Amniotic epithelial cell (primary cell): ENCODE measurements around the gene TFF1.

ENCODE experiments used
- DNase-seq: peaks from one replicate; pipeline ENCODE4 v3.0.0-alpha.2; 2010; ENCODE audit warnings: low read depth

Gene TFF1

DNA sequence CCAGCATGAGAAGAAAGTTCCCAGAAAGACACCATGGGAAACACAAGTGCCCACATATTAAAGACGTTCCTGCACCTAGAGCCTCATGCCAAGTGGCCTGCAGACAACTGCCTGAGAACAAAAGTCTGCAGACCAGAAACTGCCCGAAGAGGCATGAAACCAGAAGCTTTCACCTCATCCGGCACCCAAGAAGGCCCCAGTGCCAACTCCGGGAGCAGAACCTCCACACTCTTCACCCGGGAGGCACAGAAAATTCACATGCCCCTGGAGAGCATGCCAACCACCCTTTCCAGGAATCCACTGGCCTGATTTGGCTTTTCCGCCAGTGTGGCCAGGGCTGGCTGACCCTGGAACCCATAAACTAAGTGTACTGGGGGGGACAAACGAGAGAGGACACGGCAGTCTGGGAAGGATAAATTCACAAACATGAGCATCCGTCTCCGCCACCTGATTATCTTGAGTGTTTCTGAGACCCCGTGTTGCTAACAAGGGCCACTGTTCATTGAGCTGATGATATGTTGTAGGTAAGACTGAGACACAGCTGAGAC is 22.3 kb downstream of the TFF1 start:
- no peak for DNase-seq

DNA sequence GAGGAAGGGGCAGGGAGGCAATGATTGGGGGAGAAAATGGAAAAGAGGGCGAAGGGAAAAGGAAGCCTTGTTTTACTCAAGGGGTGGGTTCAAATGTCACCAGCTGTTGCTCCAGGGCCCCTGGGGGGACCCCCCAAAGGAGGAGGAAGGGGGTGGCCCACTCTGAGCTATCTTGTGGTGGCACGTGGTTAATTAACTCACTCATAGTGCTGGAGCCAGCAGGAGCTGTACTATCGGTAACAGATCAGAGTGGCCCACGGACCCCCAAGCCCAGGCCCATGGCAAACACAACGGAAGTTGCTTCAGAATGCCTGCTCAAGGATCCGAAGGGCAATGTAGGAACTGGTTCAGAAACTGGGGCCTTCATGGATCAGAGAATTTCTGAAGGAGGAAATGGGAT is 22.8 kb downstream of the TFF1 start:
- no peak for DNase-seq

DNA sequence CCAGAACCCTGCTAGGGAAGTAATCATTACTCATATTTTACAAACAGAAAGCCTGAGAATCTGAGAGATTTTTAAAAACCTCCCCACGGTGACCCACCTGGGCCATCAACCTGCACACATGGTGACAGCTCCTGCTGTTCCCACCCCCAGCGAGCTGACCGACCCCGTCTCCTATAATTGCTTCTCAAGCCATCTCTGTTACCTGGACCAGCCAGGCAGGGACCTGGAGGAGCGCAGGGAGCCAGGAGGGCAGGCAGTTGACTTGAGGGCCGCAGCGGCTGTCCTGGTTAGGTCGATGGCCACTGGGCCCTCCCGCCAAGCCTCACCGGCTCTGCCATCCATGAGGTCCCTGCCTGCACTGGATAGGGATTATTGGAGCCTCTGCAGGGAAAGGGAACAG is 23.2 kb downstream of the TFF1 start:
- DNase-seq, result no peak

DNA sequence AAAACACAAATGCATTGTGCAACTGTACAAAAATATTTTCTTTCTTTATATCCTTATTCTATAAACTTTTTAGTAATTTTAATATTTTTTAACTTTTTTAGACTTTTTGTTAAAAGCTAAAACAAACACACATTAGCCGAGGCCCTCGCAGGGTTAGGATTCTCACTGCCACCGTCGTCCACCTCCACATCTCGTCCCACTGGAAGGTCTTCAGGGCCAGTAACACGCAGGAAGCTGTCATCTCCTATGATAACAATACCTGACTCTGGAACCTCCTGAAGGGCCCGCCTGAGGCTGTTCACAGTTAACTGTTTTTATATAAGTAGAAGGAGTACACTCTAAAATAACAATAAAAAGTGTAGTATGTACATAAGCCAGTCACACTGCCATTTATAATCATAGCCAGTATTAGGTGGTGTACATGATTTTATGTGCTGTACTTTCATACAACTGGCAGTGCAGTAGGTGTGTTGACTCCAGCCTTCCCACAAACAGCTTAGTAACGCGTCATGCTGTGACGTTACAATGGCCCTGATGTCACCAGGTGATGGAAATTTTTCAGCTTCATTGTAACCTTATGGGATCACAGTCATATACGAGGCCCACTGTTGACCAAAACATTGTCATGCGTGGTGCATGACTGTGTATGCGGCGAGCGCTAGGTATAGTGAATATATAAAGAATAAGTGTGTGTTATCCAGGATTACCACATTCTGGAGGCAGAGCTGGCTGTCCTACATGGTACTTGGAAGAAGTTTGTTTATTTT is 24.4 kb downstream of the TFF1 start:
- DNase-seq, result no peak

DNA sequence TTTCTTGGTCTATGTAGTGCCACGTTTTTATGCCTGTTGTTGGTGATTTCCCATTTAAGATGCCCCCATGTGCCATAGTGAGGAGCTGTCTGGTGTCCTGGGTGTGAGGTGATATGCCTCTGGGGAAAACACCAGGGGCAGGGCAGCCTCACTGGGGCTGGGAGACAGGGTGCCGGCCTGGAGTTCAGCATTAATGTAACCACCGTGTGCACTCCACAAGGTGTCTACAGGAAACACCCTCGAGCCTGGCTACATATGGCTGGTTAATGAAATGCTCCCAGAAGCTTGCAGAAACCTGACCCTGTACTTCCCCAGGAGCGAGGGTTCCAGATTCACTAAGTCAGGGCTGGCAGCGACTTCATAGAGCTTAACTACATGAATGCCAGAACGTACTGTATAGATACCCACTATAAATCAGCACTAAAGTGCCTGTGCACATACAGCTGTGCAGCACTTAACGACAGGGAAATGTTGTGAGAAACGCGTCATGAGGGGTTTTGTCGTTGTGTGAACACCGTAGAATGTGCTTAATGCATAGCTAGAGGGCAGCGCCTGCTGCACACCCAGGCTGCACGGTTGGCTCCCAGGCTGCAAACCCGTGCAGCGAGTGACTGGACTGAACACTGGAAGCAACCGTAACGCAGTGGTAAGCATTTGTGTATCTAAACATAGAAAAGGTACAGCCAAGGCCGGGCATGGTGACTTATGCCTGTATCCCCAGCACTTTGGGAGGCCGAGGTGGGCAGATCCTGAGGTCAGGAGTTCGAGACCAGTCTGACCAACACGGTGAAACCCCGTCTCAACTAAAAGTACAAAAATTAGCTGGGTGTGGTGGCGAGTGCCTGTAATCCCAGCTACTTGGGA is 25.9 kb downstream of the TFF1 start:
- DNase-seq, result no peak

DNA sequence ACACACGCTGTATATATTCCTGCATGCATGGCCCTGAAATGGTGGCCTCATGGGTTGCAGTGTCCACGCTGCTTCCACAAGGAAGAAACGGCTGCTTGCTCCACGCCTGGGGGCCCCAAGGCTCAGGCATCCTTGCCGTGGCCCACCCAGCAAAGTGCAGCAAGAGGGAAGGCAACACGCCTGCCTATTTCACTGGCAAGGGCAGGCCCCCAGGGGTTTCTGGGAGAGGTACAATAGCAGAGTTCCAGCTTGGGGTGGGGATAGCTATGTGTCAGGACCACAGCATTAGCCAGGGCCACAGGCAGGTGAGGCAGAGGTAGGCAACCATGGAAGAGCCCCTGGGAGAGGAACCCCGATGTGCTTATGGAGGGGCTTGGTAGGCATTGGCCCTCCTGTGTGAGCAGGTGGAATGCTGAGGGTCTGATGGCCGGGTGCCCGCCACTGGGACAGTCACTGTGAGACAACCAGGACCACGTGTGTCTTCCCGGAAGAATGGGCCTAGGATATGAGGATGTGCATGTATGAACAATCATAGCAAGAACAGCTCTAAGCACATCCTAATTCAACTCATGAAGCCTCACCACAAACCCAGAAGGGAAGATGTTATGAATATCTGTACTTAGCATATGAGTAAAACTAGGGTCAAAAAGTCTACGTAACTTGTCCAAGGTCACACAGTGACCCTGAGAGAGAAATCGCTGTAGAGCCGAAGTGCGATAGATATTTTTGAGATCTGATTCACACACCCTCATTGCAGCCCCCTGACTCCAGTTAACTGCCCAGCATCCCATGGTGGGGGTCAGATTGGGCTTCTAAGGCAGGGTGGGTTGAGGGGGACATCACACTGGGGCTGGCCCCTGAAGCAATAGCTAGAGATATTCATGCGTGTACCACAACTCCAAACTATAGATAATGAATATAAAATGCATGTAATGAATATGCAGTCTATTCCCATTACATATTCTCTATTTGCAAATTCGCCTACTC is 27.3 kb downstream of the TFF1 start:
- no peak for DNase-seq

DNA sequence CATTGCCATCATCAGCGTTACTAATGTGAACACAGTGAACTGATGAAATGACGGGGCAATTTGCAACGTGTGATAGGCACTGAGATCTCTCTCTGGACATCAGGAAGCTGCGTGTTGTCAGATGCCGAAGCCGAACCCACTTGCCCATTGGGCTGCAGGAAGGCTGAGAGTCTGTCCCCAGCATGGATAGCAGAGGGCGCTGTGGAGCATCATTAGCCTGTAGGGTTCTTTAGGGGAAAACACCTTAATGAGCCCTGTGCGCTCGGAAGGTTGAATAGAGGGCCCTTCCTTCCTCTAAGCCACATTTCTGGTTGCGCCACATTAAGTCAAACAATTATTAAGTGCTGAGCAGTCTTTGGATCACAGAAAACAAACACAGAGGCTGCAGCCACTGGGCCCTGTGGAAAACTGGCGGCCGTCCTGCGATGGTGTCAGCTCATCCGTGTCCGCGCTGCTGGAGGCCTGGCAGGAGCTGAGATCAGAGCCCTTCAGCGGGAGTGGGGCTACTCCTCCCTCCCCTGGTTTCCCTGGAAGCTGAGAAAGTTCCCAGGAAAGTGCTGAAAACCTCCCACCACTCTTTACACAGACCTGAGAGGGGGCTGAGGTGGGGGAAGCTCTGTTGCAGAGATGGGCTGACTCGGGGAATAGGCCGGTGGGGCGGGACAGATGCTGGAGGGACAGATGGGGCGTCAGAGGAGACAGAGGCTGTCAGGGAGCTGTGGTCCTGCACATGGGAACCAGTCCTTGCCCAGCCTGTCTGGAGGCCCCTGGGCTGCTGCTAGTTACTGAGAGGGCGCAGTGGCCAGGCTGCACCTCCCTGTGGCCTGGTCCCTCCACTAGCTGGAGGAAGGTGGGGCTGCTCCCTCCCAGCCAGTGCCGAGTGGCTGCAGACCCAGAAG is 28.3 kb downstream of the TFF1 start:
- DNase-seq, result peak; percentile 15

DNA sequence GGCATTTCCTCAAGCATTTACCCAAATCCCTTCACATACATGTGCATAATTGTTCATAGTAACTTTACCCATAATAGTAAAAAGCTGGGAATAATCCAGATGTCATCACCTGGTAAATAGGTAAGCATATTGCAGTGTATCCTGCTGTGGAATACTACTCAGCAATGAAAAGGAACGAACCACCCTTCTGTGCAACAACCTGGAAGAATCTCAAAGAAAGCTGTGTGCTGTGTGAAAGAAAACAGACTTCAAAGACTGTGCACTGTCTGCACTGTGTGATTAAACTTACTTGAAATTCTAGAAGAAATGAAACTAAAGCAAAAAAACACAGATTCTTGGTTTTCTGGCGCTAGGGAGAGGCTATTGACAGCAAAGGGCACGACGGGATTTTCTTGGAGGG is 29.1 kb downstream of the TFF1 start:
- DNase-seq, result no peak

DNA sequence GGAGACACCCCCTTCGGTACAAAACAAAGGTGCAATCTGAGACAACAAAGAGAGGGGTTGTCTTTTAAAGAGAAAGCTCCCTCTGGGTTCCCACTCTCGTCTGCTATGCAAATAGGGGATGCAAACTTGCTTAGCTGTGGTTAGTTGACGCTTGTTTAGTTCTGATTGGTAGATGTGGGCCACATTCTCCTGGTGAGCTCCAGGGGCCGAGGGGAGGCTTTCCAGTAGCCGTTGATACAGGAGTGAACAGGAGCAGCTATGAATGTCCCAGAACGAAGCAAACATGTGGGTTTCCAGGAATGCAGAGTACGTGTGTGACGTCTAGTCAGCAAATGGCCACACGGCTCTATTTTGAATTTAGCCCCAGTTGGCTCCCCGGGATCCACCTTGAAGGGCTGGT is 30.3 kb downstream of the TFF1 start:
- DNase-seq, result peak; percentile 3

DNA sequence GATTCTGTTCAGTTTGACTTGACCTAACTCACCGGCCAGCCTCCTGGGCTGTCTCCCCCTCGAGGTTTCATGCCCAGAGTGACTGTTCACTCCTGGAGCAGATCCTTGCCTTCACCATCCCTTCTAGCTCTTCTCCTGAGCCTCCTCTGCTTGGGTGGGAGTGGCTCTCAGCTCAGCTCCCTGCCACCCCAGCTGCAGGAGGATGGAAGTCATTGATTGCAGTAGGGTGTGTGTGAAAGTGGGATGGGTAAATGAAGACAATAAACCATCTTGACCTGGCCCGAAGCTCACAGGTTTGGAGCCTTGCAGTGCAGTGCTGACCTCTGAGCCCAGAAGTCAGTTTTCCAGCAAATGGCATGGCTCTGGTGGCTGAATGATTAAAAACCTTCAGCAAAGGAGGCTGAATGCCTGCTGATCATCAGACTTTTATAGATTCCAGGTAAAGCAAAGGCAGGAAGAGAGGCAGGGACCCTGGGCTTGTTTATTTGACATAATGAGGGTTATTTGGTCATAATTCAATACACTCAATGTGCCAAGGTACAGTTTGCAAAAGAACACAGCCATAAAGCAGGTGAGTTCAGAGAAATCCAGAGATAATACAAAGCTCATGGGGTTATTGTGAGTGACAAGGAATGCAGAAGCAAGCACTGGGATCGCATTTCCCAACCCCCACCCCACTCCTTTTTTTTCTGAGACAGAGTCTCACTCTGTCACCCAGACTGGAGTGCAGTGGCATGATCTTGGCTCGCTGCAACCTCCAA is 33.6 kb downstream of the TFF1 start:
- no peak for DNase-seq

DNA sequence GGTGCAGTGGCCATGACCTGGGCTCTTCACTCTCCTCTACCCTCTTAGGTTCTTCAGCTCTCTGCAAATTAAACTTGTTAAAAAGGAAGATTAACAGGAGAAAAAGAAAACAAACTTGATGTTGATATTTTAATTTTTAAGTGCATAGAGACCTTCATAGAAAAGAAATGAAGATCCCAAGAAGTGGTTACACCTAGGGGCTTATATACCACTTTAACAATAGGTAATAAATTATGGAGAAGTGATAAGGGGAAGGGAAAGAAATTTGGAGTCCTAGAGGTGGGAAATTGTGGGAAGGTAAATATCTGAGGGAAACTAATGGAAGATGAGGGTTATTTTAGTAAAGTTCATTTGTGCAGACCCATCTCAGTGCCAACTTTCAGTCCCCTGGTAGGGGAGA is 34.7 kb downstream of the TFF1 start:
- DNase-seq, result no peak

DNA sequence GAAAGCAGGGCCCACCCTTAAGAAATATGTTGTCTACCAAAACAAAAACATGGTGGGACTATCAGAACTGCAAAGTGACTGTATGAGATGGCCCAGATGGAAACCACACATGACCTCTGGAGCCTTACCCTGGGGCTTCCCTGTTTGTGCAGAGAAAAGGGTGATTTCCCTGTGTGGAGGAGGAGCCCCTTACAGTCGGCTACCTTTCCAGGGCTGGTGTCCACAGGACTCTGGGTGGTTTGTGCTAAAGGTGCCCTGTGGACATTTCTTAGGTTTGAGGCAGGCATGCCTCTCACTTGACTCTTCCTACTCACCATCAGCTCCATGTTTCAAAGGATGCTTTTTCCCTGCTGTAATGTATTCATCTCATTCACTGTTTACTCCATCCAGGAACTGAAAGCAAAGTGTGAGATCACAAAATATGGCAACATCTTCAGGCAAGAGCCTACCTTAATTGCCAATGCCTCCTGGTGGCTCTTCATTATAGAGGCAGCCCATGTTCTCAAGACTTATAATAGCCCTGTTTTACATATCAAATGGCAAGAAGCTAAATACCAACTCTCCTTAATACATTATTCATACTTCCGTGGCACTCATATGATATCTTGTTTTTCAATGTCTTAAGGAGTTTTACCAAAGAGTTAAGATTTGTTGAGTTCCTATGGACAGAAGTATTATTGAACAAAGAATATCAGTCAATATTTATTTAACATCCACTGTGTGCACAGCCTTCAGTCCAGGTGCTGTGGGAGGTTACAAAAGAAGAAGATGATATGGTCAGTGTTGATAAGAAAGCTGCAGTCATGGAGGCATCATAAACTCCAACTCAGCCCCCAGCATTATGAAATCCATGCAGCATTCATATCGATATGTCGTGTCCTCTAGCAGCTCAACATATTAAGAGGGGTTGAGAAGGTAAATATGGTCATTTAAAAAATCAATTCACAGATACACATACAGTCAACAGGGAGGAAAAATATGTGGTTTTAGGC is 35.7 kb downstream of the TFF1 start:
- DNase-seq, result no peak

DNA sequence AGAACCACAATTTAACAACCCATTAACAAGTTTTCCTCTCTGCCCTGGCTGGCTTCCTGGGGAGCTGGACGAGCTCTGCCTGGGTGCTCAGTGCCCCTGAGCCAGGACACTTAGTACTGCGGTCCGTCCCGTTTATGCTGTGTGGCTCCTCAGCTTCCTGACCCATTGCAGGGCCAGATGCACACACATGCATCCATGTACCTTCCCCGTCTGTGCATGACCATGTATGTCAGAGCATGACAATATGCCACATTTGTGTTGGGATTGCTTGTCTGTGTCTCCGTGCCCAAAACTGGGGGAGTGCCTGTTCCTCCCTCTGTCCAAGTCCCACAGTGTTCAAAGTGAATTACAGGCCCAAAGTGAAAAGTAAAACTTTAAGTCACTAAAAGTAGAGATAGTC is 41.4 kb downstream of the TFF1 start:
- no peak for DNase-seq

DNA sequence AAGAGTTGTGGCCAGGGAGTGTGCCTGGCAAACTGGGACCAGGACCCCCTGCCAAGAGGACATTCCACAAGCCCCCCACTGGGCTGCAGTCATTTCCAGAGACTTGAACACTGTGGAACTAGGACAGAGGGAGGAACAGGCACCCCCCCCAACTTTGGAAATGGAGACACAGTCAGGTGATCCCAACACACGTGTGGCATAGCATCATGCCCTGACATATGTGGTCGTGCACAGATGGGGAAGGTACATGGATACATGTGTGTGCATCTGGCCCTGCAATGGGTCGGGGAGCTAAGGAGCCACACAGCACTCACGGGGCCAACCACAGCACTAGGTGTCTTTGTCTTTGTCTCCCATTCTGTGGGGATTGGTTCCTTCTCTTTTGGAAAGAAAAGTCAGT is 44.5 kb downstream of the TFF1 start:
- no peak for DNase-seq

DNA sequence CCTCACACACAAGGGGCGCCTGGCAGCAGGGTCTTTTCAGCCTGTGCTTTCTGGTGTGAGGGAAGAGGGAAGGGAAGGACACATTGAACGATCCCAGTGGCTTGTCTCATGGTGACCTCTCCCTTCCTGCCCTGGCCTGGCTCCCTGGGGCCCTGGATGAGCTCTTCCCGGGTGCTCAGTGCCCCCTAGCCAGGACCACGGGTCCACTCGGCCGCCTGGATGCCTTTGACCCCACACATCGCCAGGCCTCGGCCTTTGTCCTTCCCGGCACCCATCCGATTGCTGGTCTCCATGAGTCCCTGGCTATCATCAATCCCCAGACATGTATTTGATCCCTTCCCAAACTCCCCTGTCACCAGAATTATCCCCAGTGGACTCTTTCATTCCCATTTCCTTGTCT is 45.1 kb downstream of the TFF1 start:
- DNase-seq, result no peak

DNA sequence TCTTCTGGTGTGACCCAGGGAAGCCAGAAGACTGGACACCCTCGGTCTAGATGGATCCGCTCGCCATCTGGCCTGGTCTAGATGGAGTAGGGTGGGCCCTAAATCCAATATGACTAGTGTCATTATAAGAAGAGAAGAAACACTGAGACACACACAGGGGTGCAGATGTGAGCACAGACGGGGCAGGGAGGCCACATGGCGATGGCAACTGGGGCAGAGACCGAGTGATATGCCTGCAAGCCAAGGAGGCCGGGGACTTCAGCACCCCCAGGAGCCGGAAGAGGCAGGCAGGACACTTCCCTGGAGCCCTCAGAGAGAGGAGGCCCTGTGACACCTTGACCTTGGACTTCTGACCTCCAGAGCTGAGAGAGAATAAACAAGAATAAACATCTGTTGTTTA is 45.5 kb downstream of the TFF1 start:
- no peak for DNase-seq

DNA sequence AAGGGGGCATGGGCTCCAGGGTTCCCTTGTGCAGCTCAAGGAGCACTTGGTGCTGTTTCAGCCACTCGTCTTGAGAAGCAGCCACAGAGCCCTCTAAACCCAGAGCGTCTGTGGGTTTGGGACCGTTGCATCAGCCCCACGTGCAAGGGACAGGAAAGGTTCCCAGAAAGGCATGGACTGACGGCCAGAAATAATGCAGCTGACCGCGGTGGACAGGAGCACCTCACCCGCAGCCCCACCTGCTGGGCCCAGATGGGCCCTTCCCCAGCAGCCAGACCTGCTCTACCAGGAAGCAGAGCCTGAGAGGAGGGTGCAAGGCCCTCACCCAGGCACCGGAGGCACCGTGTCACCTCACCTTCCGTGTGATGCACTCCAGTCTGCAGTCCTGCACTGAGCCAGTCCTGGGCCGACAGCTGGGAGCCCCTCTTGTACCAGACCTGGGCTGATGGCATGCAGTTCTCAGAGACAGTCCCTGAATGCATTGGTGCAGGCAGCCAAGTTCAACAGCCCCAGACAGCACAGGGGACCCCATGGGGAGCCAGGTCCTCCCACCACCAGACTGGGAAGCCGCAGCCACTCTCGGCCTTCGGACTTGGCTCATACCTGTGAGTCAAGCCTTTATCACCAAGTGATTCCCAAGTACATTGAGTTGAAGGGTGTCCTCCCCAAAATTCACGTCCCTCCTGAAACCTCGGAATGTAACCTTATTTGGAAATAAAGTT is 46.3 kb downstream of the TFF1 start:
- no peak for DNase-seq

DNA sequence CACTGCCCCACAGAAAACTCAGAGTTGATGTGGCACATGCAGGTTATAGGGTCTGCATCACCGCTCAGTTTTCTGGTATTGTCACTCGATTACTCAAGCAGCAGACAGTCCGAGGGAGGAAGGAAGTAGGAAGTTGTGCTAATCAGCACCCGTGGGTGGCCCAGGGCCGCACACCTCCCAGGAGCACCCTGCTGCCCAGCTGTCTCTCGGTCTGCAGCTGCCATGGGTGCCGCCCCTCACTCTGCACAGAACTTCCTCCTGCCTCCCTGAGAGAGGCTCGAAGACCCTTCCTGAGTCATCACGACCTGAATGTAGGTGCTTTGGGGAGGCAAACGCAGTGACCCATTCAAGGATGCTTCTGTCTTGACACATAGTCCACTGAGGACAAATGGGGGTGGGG is 47.0 kb downstream of the TFF1 start:
- no peak for DNase-seq
